ENCODE data around the gene ATXN7L1.

Gene ATXN7L1

DNA sequence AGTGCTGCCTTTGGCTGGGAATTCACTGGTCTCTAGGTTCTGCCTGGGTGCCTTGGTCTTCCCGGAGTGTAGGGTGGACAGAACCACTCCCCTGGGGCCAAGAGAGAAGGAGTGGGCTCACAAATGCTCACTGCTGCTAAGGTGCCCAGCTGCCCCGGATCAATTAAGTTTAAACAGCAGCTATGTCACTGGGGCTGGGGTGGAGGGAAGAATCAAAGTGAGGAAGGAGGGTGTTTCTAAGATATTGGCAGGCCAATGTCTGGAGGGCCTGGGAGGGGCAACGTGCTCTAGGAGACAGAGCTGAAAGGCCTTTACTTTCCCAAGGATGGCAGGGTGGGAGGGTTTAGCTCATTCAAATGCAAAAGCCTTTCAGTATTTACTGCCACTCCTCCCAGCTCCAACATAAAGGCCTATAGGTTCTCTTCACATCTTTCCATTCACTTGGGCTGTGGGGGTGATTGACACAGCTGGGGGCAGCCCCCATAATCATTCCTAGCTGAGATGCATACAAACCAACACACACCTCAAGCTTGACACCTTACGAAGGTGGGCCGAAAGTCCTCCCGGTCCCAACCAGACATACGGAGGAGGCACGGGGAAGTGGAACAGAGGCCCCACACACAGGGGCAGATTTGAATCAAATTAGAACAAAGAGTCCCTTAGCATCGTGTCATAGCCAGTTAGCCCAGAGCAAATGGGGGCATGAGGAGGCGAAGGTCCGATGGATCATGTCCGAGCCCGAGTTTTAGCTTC, 187.2 kb downstream of the ATXN7L1 start:
- TF ChIP-seq, protein P1, sequence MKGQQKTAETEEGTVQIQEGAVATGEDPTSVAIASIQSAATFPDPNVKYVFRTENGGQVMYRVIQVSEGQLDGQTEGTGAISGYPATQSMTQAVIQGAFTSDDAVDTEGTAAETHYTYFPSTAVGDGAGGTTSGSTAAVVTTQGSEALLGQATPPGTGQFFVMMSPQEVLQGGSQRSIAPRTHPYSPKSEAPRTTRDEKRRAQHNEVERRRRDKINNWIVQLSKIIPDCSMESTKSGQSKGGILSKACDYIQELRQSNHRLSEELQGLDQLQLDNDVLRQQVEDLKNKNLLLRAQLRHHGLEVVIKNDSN (IDR thresholded peaks at IDR 0.05), result no peak
- TF ChIP-seq FOXM1 (IDR thresholded peaks at IDR 0.05; ENCODE audit: borderline replicate concordance, low read depth) (no peak), TEAD4 (IDR thresholded peaks at IDR 0.05) (no peak), CEBPB (IDR thresholded peaks at IDR 0.05) (no peak), YY1 (IDR thresholded peaks at IDR 0.05; ENCODE audit: low read depth) (no peak), TCF12 (IDR thresholded peaks at IDR 0.05; ENCODE audit: low read depth) (no peak), NFIC (IDR thresholded peaks at IDR 0.05) (no peak), RAD21 (IDR thresholded peaks at IDR 0.05; ENCODE audit: low read depth) (no peak)
- TF ChIP-seq, protein P2, sequence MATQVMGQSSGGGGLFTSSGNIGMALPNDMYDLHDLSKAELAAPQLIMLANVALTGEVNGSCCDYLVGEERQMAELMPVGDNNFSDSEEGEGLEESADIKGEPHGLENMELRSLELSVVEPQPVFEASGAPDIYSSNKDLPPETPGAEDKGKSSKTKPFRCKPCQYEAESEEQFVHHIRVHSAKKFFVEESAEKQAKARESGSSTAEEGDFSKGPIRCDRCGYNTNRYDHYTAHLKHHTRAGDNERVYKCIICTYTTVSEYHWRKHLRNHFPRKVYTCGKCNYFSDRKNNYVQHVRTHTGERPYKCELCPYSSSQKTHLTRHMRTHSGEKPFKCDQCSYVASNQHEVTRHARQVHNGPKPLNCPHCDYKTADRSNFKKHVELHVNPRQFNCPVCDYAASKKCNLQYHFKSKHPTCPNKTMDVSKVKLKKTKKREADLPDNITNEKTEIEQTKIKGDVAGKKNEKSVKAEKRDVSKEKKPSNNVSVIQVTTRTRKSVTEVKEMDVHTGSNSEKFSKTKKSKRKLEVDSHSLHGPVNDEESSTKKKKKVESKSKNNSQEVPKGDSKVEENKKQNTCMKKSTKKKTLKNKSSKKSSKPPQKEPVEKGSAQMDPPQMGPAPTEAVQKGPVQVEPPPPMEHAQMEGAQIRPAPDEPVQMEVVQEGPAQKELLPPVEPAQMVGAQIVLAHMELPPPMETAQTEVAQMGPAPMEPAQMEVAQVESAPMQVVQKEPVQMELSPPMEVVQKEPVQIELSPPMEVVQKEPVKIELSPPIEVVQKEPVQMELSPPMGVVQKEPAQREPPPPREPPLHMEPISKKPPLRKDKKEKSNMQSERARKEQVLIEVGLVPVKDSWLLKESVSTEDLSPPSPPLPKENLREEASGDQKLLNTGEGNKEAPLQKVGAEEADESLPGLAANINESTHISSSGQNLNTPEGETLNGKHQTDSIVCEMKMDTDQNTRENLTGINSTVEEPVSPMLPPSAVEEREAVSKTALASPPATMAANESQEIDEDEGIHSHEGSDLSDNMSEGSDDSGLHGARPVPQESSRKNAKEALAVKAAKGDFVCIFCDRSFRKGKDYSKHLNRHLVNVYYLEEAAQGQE (IDR thresholded peaks at IDR 0.05; ENCODE audit: low read depth), result no peak
- TF ChIP-seq, protein P3, sequence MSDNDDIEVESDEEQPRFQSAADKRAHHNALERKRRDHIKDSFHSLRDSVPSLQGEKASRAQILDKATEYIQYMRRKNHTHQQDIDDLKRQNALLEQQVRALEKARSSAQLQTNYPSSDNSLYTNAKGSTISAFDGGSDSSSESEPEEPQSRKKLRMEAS (IDR thresholded peaks at IDR 0.05), result no peak

DNA sequence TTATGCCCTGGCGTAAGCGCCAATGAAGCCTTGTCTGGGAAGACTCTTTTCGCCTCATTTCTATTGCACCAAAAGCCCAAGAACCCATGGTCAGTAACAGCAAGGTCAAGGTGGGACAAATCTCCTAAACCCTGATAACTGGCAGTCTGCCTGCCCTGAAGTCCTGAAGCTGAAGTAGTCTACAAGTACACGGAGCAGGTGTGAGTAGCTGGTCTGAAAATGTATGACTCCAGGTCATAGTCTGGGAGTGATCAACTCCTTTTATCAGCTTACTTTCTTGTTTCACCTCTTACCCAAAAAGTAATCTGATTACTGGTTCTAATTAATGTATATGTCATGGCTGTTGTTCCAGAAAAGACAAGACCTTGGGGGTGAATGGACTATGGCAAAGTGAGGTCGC, 187.8 kb downstream of the ATXN7L1 start:
- TF ChIP-seq EGR1 (IDR thresholded peaks at IDR 0.05), result no peak
- TF ChIP-seq, protein P3 (IDR thresholded peaks at IDR 0.05), result no peak

DNA sequence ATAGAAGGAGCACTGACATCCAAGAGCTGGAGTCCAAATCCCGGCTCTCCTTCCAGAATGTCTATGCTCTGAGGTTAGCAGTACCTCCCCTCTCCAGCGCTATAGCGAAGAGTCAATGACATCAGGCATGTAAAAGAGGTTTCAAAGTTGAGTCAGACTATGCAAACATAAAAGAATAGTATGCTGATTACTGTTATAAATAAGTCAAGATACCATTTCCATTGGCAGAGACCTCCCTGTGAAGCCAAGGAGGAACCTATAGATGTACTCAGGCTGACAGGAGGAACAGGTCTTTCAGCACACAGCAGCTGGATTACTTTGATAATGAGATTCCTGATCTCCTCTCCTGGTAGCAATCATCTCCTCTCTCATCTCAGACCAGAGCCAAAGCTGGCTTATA, 191.2 kb downstream of the ATXN7L1 start:
- TF ChIP-seq, protein P1 (IDR thresholded peaks at IDR 0.05), result no peak
- no peak for TF ChIP-seq YY1 (IDR thresholded peaks at IDR 0.05; ENCODE audit: low read depth)

DNA sequence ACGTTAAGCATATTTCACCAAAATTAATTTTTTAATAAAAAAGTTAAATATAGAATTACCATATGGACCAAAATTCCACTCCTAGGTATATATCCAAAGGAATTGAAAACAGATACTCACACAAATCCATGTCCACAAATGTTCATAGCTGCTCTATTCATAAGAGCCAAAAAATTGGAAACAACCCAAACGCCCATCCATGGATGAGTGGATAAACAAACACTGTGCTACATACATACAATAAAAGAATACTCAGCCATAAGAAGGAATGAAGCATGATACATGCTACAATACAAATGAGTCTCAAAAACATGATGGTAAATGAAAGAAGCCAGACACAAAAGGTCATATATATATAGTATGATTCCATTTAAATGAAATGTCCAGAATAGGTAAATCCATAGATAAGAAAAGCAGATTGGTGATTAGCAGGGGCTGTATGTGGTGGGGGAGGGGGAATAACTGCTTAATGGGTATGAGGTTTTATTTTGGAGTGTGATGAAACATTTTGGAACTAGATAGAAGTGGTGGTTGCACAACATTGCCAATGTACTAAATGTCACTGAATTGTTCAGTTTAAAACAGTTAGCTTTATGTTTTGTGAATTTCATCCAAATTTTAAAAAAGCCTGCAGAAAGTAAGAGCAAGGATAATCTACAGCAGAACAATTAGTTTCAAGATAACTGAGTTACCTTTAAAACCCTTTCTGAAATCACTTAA, 193.9 kb downstream of the ATXN7L1 start:
- TF ChIP-seq CEBPB (IDR thresholded peaks at IDR 0.05) (0 out of 2 replicates have a peak, but pooled peaks have one; percentile 32), YY1 (IDR thresholded peaks at IDR 0.05; ENCODE audit: low read depth) (no peak), ZBTB7A (IDR thresholded peaks at IDR 0.05; ENCODE audit: low read depth) (no peak), NFIC (IDR thresholded peaks at IDR 0.05) (peak; percentile 56; the same call in 1 of the 2 replicates), RAD21 (IDR thresholded peaks at IDR 0.05; ENCODE audit: low read depth) (no peak), CREB1 (IDR thresholded peaks at IDR 0.05; ENCODE audit: low read depth) (no peak), EP300 (IDR thresholded peaks at IDR 0.05; ENCODE audit: borderline replicate concordance) (no peak), EGR1 (IDR thresholded peaks at IDR 0.05) (no peak)
- TF ChIP-seq, protein P3 (IDR thresholded peaks at IDR 0.05), result no peak
- TF ChIP-seq, protein P1 (IDR thresholded peaks at IDR 0.05), result no peak

DNA sequence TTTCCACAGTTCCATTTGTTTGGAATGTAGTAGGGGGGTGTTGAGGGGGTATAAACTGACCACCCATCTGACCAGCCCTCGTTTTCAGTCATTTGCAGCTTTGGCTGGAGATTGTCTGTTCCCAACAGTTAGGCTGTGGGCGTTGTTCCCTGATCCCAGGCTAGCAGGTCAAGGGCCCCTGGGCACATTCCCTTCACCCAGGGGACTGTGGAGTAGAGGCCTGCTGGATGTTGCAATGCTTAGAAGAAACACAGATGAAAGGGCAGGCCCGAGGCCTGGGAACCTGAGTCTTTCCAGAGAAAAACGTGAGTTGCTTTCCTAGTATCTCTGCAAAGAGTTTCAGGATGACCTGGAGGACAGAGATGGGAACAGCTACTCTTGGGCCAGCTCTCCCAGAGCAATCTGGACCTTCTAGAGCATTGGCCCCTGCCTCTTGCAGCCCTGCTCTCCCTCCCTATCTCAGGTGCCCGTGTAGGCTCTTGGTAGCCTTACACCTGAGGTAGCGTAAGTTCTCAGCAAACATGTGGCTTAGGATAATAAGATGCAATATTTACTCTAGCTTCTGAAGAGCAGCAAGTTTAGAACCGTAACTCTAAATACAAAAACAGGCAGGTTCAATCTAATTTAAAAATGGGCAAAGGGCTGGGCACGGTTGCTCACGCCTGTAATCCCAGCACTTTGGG, 195.8 kb downstream of the ATXN7L1 start:
- TF ChIP-seq TAF1 (IDR thresholded peaks at IDR 0.05; ENCODE audit: low read depth) (no peak), RAD21 (IDR thresholded peaks at IDR 0.05; ENCODE audit: low read depth) (no peak), CREB1 (IDR thresholded peaks at IDR 0.05; ENCODE audit: low read depth) (no peak), CEBPB (IDR thresholded peaks at IDR 0.05) (no peak), EGR1 (IDR thresholded peaks at IDR 0.05) (no peak), TCF12 (IDR thresholded peaks at IDR 0.05; ENCODE audit: low read depth) (no peak), EP300 (IDR thresholded peaks at IDR 0.05; ENCODE audit: borderline replicate concordance) (no peak), TEAD4 (IDR thresholded peaks at IDR 0.05) (no peak), ZBTB7A (IDR thresholded peaks at IDR 0.05; ENCODE audit: low read depth) (no peak), FOXM1 (IDR thresholded peaks at IDR 0.05; ENCODE audit: borderline replicate concordance, low read depth) (no peak), NFIC (IDR thresholded peaks at IDR 0.05) (no peak), YY1 (IDR thresholded peaks at IDR 0.05; ENCODE audit: low read depth) (no peak)
- TF ChIP-seq, protein P1 (IDR thresholded peaks at IDR 0.05), result no peak
- TF ChIP-seq, protein P2 (IDR thresholded peaks at IDR 0.05; ENCODE audit: low read depth), result no peak
- TF ChIP-seq, protein P3 (IDR thresholded peaks at IDR 0.05), result no peak

Data from Ishikawa (cell line).